OCI-LY7 (cell line): ENCODE measurements around the gene RHBDF1. TPM values are rescaled to one million over a fixed set of nuclear protein-coding genes. Genes with fewer than 3 reads are reported as not detected.
"Not testable (repeated sequence)": the region's sequence is repeated elsewhere in the genome, so short reads cannot be mapped to it uniquely, and the experiment has no call there.

Source experiments
- BruUV-seq: library from RNA; stranded (reverse); fragments of 400-500 nt; replicated peaks from 2 replicates; lab custom pipeline; 2021; lab: Mats Ljungman, UMichigan
- CTCF ChIA-PET: fragments of 300-600 bp; sonication (Branson Sonifier 250); formaldehyde crosslinking; loops from one replicate; lab custom pipeline; 2022; ENCODE audit warnings: antibody characterized with exemption; ENCODE audit not compliant: unreplicated experiment; lab: Charles Lee
- POLR2A ChIA-PET: fragments of 300-600 bp; sonication (Branson Sonifier 250); formaldehyde crosslinking; loops from one replicate; lab custom pipeline; 2022; ENCODE audit warnings: antibody characterized with exemption; lab: Charles Lee
- DNase-seq: peaks from one replicate; pipeline ENCODE4 v3.0.0-alpha.2; 2015; ENCODE audit warnings: low spot score
- H2AFZ ChIP-seq: fragments of 200-600 bp; sonication (generic), shearing (Covaris generic); 2 replicates; pipeline ENCODE4 v1.6.1; 2014; ENCODE audit warnings: mild to moderate bottlenecking, antibody characterized with exemption, low read length, moderate library complexity
- H3K27ac ChIP-seq: fragments of 200-600 bp; sonication (generic); 2 replicates; pipeline ENCODE4 v1.5.1; 2014; ENCODE audit warnings: mixed run types, low read depth, mild to moderate bottlenecking, moderate library complexity, low read length, inconsistent platforms; ENCODE audit not compliant: poor library complexity, severe bottlenecking
- H3K36me3 ChIP-seq: fragments of 200-600 bp; sonication (generic); 2 replicates; pipeline ENCODE4 v1.6.1; 2014; ENCODE audit warnings: mild to moderate bottlenecking, antibody characterized with exemption, low read length, moderate library complexity, mixed read lengths; ENCODE audit not compliant: insufficient read depth
- H3K4me1 ChIP-seq: fragments of 200-600 bp; sonication (generic); 2 replicates; pipeline ENCODE4 v1.5.1; 2014; ENCODE audit warnings: mild to moderate bottlenecking, low read length; ENCODE audit not compliant: insufficient read depth, poor library complexity, severe bottlenecking
- H3K4me2 ChIP-seq: fragments of 200-600 bp; sonication (generic); 2 replicates; pipeline ENCODE4 v1.6.1; 2014; ENCODE audit warnings: mild to moderate bottlenecking, low read length
- H3K4me3 ChIP-seq: fragments of 200-600 bp; sonication (generic); 2 replicates; pipeline ENCODE4 v1.5.1; 2014; ENCODE audit warnings: mild to moderate bottlenecking, low read depth, low read length; ENCODE audit not compliant: poor library complexity, severe bottlenecking
- H3K79me2 ChIP-seq: fragments of 200-600 bp; sonication (generic); 2 replicates; pipeline ENCODE4 v1.6.1; 2016; ENCODE audit warnings: low read depth, mild to moderate bottlenecking, low read length, moderate library complexity, mixed read lengths; ENCODE audit not compliant: insufficient read depth
- H3K9me2 ChIP-seq: fragments of 200-600 bp; sonication (generic); 2 replicates; pipeline ENCODE4 v1.6.1; 2016; ENCODE audit warnings: mild to moderate bottlenecking, low read length, mixed read lengths; ENCODE audit not compliant: insufficient read depth
- H3K9me3 ChIP-seq: fragments of 200-600 bp; sonication (generic); 2 replicates; pipeline ENCODE4 v1.6.1; 2014; ENCODE audit warnings: mild to moderate bottlenecking, mixed run types, low read length, mixed read lengths
- H4K20me1 ChIP-seq: fragments of 200-600 bp; sonication (generic); 2 replicates; pipeline ENCODE4 v1.6.1; 2014; ENCODE audit warnings: mild to moderate bottlenecking, antibody characterized with exemption, low read length, moderate library complexity, mixed read lengths; ENCODE audit not compliant: insufficient read depth
- CTCF ChIP-seq: fragments of 200-600 bp; sonication (generic); conservative IDR thresholded peaks from 2 replicates; pipeline ENCODE4 v1.5.1; 2014; ENCODE audit warnings: mild to moderate bottlenecking, antibody characterized with exemption, low read length, moderate library complexity, mixed read lengths
- EZH2phosphoT487 ChIP-seq: fragments of 200-600 bp; sonication (generic); IDR thresholded peaks from 2 replicates; pipeline ENCODE4 v1.6.1; 2018; ENCODE audit warnings: low read depth, borderline replicate concordance, mild to moderate bottlenecking, mixed run types, antibody characterized with exemption, low read length, moderate library complexity, mixed read lengths
- intact Hi-C: fragments of 100-400 bp; cut with micrococcal nuclease; formaldehyde crosslinking; loops from one replicate; pipeline ENCODE4 v1.10.0; 2022; ENCODE audit not compliant: unreplicated experiment
- total RNA-seq, 2 experiments: library from RNA; depleted of rRNA in 1 of 2; stranded (reverse); fragments of >200 nt in 1 of 2; shearing (Covaris generic) in 1 of 2; gene quantifications; 2 replicates each; pipeline ENCODE4 v1.2.3, GENCODE V29; 2014 to 2022

Gene RHBDF1
- total RNA-seq, 2 experiments from 2014 or later = 0.13 to 0.68 TPM

GRCh38 chr16:38941-39892 lies 33.2 kb downstream of the RHBDF1 start:
- Histone ChIP-seq H4K20me1 (0 out of 2 replicates have a peak, but pooled peaks cover under 1% of the 10 kb centered on the region), H3K4me3 (peak overlapping the region; percentile 1), H3K9me2 (no peaks in the 10 kb centered on the region), H3K79me2 (peaks cover 6% of the 10 kb centered on the region; the same call in 1 of the 2 replicates), H3K4me1 (peaks cover 29% of the 10 kb centered on the region), H3K36me3 (peaks cover 87% of the 10 kb centered on the region), H2AFZ (no peak overlapping the region), H3K9me3 (no peaks in the 10 kb centered on the region), H3K4me2 (peak overlapping the region; percentile 70), H3K27ac (peak overlapping the region; percentile 59)
- ChIA-PET POLR2A (interaction anchor here (1.1 kb wide), 2 partner anchors 14 to 30 kb away, joined by 5 read pairs; partner anchors contain the start of genes POLR3K and SNRNP25), CTCF (no interaction called here)
- BruUV-seq = no TSS peak
- intact Hi-C loops = no loop called here
- DNase-seq = peak; percentile 86
- no peak for TF ChIP-seq EZH2phosphoT487
- no peak for TF ChIP-seq CTCF

DNA sequence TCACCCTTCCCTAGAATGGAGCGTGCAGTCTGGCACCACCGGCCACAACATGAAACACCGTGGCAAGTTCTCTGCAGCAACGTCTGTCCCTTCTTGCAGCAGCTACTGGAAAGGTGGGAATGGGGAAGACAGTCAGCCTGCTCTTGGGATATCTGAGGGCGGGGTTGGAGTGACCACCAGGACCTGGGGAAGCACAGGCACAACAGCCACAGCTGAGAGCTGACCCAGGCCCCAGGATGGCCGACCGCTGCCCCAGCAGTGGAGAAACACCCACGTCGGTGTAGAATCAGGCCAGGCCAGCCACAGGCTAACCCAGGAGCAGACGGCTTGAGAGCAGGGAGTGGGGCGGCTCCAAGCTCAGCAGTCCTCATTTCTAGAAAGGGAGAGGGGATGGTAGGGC lies 34.2 kb downstream of the RHBDF1 start:
- Histone ChIP-seq H3K27ac (peak overlapping the region; percentile 59), H3K4me2 (0 out of 2 replicates have a peak overlapping the region, but pooled peaks have one; percentile 70), H3K4me1 (peaks cover 29% of the 10 kb centered on the region), H3K36me3 (peaks cover 86% of the 10 kb centered on the region)
- intact Hi-C loops, H3K4me3 ChIP-seq, H2AFZ ChIP-seq, DNase-seq, CTCF ChIA-PET, H4K20me1 ChIP-seq, POLR2A ChIA-PET, H3K9me2 ChIP-seq, BruUV-seq, H3K9me3 ChIP-seq, H3K79me2 ChIP-seq: not testable (repeated sequence)

DNA sequence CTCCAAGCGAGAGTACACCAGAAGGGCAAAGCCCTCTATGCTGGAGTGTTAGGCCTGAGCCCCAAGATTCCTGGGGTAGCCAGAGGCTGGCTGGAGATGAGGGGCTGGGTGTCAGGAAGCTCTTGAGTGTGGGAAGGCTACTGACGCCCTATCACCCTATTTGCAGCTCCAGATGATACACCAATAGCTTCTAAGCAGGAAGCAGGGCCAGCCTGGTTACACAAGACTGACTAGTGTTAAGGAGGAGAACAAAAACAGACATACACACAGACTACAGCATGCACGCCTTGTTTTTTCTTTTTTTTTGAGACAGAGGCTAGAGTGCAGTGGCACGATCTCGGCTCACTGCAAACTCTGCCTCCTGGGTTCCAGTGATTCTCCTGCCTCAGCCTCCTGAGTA lies 34.9 kb downstream of the RHBDF1 start:
- ChIA-PET POLR2A (no interaction called here), CTCF (no interaction called here)
- TF ChIP-seq CTCF (no peak), EZH2phosphoT487 (no peak)
- Histone ChIP-seq H3K27ac (no peak overlapping the region), H4K20me1 (no peaks in the 10 kb centered on the region), H3K4me1 (peaks cover 29% of the 10 kb centered on the region), H3K4me3 (no peak overlapping the region), H3K4me2 (no peak overlapping the region), H3K9me2 (no peaks in the 10 kb centered on the region), H3K9me3 (no peaks in the 10 kb centered on the region), H2AFZ (no peak overlapping the region), H3K36me3 (peaks cover 79% of the 10 kb centered on the region), H3K79me2 (peaks cover 6% of the 10 kb centered on the region; the same call in 1 of the 2 replicates)
- intact Hi-C loops = no loop called here
- no TSS peak for BruUV-seq
- no peak for DNase-seq
